Fibroblast of lung (primary cell): ENCODE measurements around the gene KCNK2.

Experiments
- EZH2 ChIP-seq: IDR thresholded peaks from 2 replicates; pipeline ENCODE4 v1.5.1; 2012; ENCODE audit warnings: low read length, control low read depth, mild to moderate bottlenecking; ENCODE audit errors: missing control alignments
- TF ChIP-seq, protein P1 (sequence below), 2 donors: IDR thresholded peaks in 1 of 2; conservative IDR thresholded peaks in 1 of 2; 1 replicate in 1 of 2; 2 replicates in 1 of 2; pipeline ENCODE4 v1.5.1; 2011 to 2012; ENCODE audit warnings: low read length in 2 of 2, control low read depth in 1 of 2, inconsistent platforms in 1 of 2, low read depth in 1 of 2, mild to moderate bottlenecking in 1 of 2

DNA sequence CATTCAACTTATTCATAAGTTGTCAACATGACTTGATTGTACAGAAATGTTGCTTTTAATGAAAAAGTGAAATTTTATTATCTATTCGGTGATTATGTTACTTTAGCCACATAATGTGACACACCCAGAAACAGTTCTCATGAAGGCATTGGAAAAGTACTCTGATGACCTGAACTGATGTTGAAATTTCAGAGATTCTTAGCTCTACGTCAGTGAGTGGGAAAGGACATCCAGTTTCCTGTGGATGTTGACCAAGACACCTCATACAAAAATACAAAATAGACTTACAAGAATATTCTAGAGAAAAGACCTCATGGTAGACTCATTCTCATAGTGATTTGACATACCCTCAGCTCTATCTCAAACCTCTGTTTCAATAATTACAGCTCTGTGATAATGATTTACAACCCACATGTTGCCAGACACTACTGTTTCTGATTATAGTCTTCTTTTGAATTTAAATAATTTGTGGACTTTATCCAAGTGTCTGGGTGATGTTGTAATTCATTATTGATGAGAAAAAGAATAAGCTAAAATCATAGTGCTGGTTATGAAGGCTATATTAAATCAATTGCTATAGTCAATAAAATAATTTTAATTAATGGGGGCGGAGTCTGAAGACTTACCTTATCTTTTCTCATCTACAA is 37.3 kb downstream of the KCNK2 start:
- no peak for TF ChIP-seq EZH2
- TF ChIP-seq, protein P1, sequence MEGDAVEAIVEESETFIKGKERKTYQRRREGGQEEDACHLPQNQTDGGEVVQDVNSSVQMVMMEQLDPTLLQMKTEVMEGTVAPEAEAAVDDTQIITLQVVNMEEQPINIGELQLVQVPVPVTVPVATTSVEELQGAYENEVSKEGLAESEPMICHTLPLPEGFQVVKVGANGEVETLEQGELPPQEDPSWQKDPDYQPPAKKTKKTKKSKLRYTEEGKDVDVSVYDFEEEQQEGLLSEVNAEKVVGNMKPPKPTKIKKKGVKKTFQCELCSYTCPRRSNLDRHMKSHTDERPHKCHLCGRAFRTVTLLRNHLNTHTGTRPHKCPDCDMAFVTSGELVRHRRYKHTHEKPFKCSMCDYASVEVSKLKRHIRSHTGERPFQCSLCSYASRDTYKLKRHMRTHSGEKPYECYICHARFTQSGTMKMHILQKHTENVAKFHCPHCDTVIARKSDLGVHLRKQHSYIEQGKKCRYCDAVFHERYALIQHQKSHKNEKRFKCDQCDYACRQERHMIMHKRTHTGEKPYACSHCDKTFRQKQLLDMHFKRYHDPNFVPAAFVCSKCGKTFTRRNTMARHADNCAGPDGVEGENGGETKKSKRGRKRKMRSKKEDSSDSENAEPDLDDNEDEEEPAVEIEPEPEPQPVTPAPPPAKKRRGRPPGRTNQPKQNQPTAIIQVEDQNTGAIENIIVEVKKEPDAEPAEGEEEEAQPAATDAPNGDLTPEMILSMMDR (conservative IDR thresholded peaks at IDR 0.05 in 1 of 2, IDR thresholded peaks at IDR 0.05 in 1 of 2; ENCODE audit: low read depth in 1 of 2, low read length in 2 of 2), result no peak
